Esophagus squamous epithelium (tissue), 4 donors: Measurements from ENCODE around the gene ITCH.

Experiments used
- CTCF ChIP-seq, 6 experiments: fragments of 450-650 bp in 4 of 6; fragments of 200-600 bp in 2 of 6; sonication (generic) in 2 of 6; IDR thresholded peaks; one replicate each; pipeline ENCODE4 v1.5.1; 2016 to 2019; ENCODE audit warnings: antibody characterized with exemption in 6 of 6, mild to moderate bottlenecking in 4 of 6, moderate library complexity in 4 of 6
- POLR2A ChIP-seq, 4 donors: fragments of 450-650 bp; IDR thresholded peaks; one replicate each; pipeline ENCODE4 v1.6.1; 2017; ENCODE audit warnings: antibody characterized with exemption in 4 of 4, mild to moderate bottlenecking in 4 of 4, moderate library complexity in 3 of 4

DNA sequence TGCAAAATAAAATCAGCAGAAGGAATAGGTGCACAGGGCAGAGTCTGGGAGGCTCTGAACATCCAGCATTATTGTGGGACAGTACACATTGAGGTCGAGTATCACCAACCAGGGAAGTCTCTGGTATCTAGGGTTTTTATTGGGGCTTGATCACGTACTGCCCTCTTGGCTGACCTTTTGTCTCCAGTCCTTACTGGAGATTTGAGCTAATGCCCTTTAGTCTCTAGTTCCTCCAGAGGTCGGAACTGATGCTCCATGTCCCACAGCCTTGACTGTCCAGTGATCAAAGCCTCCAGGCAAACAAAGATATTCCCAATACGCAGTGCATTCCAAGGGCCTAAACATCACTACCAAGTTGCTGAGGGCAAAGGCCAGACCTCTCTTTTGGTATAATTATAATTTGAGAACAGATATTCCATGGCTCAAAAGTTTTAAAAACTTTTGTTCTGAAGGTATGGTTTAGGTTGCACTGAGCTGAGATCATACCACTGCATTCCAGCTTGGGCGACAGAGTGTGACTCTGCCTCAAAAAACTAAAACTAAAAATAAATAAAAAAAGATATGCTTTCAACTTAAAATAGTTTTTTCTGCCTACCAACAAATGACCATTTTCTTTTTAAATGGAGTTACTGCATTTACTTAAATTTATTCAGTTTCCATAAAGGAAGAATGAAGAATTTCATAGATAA lies 96.3 kb downstream of the ITCH start:
- TF ChIP-seq POLR2A (IDR thresholded peaks at IDR 0.05) (no peak), CTCF (IDR thresholded peaks at IDR 0.05) (no peak)
